Raji (cell line): ENCODE measurements around the gene SLC44A3.

Experiments used
- POLR2A ChIP-seq: IDR thresholded peaks from 2 replicates; pipeline ENCODE4 v1.6.1; 2011; ENCODE audit warnings: low read depth, low read length, control low read depth; ENCODE audit not compliant: insufficient read depth

Gene SLC44A3

GRCh38 chr1:94872771-94873495, 52.8 kb downstream of the SLC44A3 start:
- TF ChIP-seq POLR2A, result no peak

GRCh38 chr1:94873520-94874351, 53.6 kb downstream of the SLC44A3 start:
- no peak for TF ChIP-seq POLR2A

GRCh38 chr1:94874423-94874822, 54.3 kb downstream of the SLC44A3 start:
- no peak for TF ChIP-seq POLR2A

GRCh38 chr1:94875794-94876193, 55.6 kb downstream of the SLC44A3 start:
- TF ChIP-seq POLR2A, result no peak

- no peak for TF ChIP-seq POLR2A
Observed at GRCh38 chr1:94876362-94876761, 56.2 kb downstream of the SLC44A3 start.

- TF ChIP-seq POLR2A, result no peak
Observed at GRCh38 chr1:94878329-94878728, 58.2 kb downstream of the SLC44A3 start.

GRCh38 chr1:94883691-94884090, 63.5 kb downstream of the SLC44A3 start:
- TF ChIP-seq POLR2A, result no peak

GRCh38 chr1:94884106-94884505, 63.9 kb downstream of the SLC44A3 start:
- TF ChIP-seq POLR2A, result no peak

- TF ChIP-seq POLR2A, result no peak
Observed at GRCh38 chr1:94884507-94884906, 64.3 kb downstream of the SLC44A3 start.

- no peak for TF ChIP-seq POLR2A
Observed at GRCh38 chr1:94886361-94886760, 66.2 kb downstream of the SLC44A3 start.

GRCh38 chr1:94887106-94887505, 66.9 kb downstream of the SLC44A3 start:
- no peak for TF ChIP-seq POLR2A

GRCh38 chr1:94887603-94888171, 67.5 kb downstream of the SLC44A3 start:
- no peak for TF ChIP-seq POLR2A

- no peak for TF ChIP-seq POLR2A
Observed at GRCh38 chr1:94888201-94888600, 68.0 kb downstream of the SLC44A3 start.

- no peak for TF ChIP-seq POLR2A
Observed at GRCh38 chr1:94892604-94893254, 72.6 kb downstream of the SLC44A3 start.

- TF ChIP-seq POLR2A, result no peak
Observed at GRCh38 chr1:94894630-94895029, 74.5 kb downstream of the SLC44A3 start.
